CD4-positive, alpha-beta T cell (primary cell): Measurements from ENCODE around the gene KLK11. TPM values are rescaled to one million over a fixed set of nuclear protein-coding genes. Genes with fewer than 3 reads are reported as not detected.
"Not testable (repeated sequence)": the region's sequence is repeated elsewhere in the genome, so short reads cannot be mapped to it uniquely, and the experiment has no call there.

ENCODE experiments used
- ATAC-seq: fragments of 200-7000 bp; cut with Tn5 transposase; one replicate; pipeline ENCODE4 v1.10.0; 2022; ENCODE audit warnings: mild to moderate bottlenecking; ENCODE audit not compliant: poor library complexity
- CTCF ChIA-PET: fragments of 350-600 bp; sonication (Branson Sonifier 250); formaldehyde crosslinking; loops from one replicate; lab custom pipeline; 2021; ENCODE audit warnings: antibody characterized with exemption, inconsistent platforms; lab: Charles Lee
- POLR2A ChIA-PET: fragments of 350-600 bp; sonication (Branson Sonifier 250); formaldehyde crosslinking; loops from one replicate; lab custom pipeline; 2021; ENCODE audit warnings: antibody characterized with exemption, inconsistent platforms; lab: Charles Lee
- DNase-seq, 14 experiments: peaks; one replicate each; pipeline ENCODE4 v3.0.0-alpha.2; 2013 to 2020; ENCODE audit warnings: mixed read lengths in 2 of 14
- H3K27ac ChIP-seq, 2 donors: one replicate each; pipeline versions ENCODE4 v1.5.1 to v1.7.0; 2013; ENCODE audit warnings: low read length in 2 of 2, low read depth in 1 of 2, mild to moderate bottlenecking in 1 of 2
- H3K27me3 ChIP-seq, 2 experiments: 1 replicate in 1 of 2; 2 replicates in 1 of 2; pipeline versions ENCODE4 v1.6.1 to v1.7.0; 2013; ENCODE audit warnings: low read length in 2 of 2, control low read depth in 1 of 2, mild to moderate bottlenecking in 1 of 2, moderate library complexity in 1 of 2; ENCODE audit not compliant: insufficient read depth in 2 of 2, control insufficient read depth in 1 of 2
- H3K36me3 ChIP-seq: one replicate; pipeline ENCODE4 v1.6.1; 2013; ENCODE audit warnings: low read length, control low read depth; ENCODE audit not compliant: insufficient read depth
- H3K4me1 ChIP-seq: one replicate; pipeline ENCODE4 v1.6.1; 2013; ENCODE audit warnings: low read length, control low read depth; ENCODE audit not compliant: insufficient read depth
- H3K4me3 ChIP-seq: one replicate; pipeline ENCODE4 v1.5.1; 2013; ENCODE audit warnings: mild to moderate bottlenecking, low read length, moderate library complexity
- H3K9me3 ChIP-seq, 2 experiments: 1 replicate in 1 of 2; 2 replicates in 1 of 2; pipeline versions ENCODE4 v1.6.1 to v1.7.0; 2013; ENCODE audit warnings: low read length in 2 of 2, mild to moderate bottlenecking in 2 of 2, control low read depth in 1 of 2, moderate library complexity in 1 of 2; ENCODE audit not compliant: control insufficient read depth in 1 of 2, insufficient read depth in 1 of 2
- H3K27ac Mint-ChIP-seq: one replicate; pipeline ENCODE4 v1.8.0; 2020; ENCODE audit warnings: mixed read lengths
- H3K27me3 Mint-ChIP-seq: one replicate; pipeline ENCODE4 v1.8.0; 2021; ENCODE audit warnings: mixed read lengths
- H3K36me3 Mint-ChIP-seq: one replicate; pipeline ENCODE4 v1.8.0; 2021; ENCODE audit warnings: low read depth, mixed read lengths
- H3K4me1 Mint-ChIP-seq: one replicate; pipeline ENCODE4 v1.8.0; 2021; ENCODE audit warnings: low read depth, mixed read lengths
- H3K4me3 Mint-ChIP-seq: one replicate; pipeline ENCODE4 v1.8.0; 2020; ENCODE audit warnings: mild to moderate bottlenecking, mixed read lengths
- H3K9me3 Mint-ChIP-seq: one replicate; pipeline ENCODE4 v1.8.0; 2020; ENCODE audit warnings: mixed read lengths
- intact Hi-C, 2 experiments: fragments of 100-400 bp; cut with DNase I in 1 of 2; cut with micrococcal nuclease in 1 of 2; formaldehyde crosslinking; loops; one replicate each; pipeline versions ENCODE4 v1.15.1 to v1.9.0; 2023 to 2025; cut with DNase I, micrococcal nuclease
- total RNA-seq, 174 experiments: library from RNA in 2 of 174; stranded (reverse) in 2 of 174; gene quantifications; one replicate each; pipeline ENCODE4 v1.2.3 and lab custom pipeline; 2021 to 2026
- TF ChIP-seq, protein P1 (sequence below): fragments of 200-600 bp; IDR thresholded peaks from one replicate; pipeline ENCODE4 v1.8.0; 2022; ENCODE audit warnings: antibody characterized with exemption, mild to moderate bottlenecking

KLK11 gene
- total RNA-seq, 2 experiments from 2014 or later = not detected

- no peak for DNase-seq
- Histone ChIP-seq H3K27ac (no peak overlapping the region), H3K27me3 (peaks cover 25 to 27% of the 10 kb centered on the region in 2 experiments), H3K9me3 (peaks cover 0 to 22% of the 10 kb centered on the region in 2 experiments), H3K4me3 (no peak overlapping the region), H3K36me3 (no peaks in the 10 kb centered on the region), H3K4me1 (no peaks in the 10 kb centered on the region)
- Mint-ChIP-seq H3K36me3 (no peaks in the 10 kb centered on the region), H3K9me3 (no peaks in the 10 kb centered on the region), H3K27me3 (peaks cover 45% of the 10 kb centered on the region), H3K27ac (no peak overlapping the region), H3K4me1 (no peaks in the 10 kb centered on the region), H3K4me3 (no peak overlapping the region)
- no peak for ATAC-seq
- POLR2A ChIA-PET = no interaction called here
- CTCF ChIA-PET = no interaction called here
- intact Hi-C loops = no loop called here
- TF ChIP-seq, protein P1, sequence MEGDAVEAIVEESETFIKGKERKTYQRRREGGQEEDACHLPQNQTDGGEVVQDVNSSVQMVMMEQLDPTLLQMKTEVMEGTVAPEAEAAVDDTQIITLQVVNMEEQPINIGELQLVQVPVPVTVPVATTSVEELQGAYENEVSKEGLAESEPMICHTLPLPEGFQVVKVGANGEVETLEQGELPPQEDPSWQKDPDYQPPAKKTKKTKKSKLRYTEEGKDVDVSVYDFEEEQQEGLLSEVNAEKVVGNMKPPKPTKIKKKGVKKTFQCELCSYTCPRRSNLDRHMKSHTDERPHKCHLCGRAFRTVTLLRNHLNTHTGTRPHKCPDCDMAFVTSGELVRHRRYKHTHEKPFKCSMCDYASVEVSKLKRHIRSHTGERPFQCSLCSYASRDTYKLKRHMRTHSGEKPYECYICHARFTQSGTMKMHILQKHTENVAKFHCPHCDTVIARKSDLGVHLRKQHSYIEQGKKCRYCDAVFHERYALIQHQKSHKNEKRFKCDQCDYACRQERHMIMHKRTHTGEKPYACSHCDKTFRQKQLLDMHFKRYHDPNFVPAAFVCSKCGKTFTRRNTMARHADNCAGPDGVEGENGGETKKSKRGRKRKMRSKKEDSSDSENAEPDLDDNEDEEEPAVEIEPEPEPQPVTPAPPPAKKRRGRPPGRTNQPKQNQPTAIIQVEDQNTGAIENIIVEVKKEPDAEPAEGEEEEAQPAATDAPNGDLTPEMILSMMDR = no peak
These were observed 28.4 kb downstream of the KLK11 start for GRCh38 chr19:50998061-50998460.

GRCh38 chr19:50994129-50994528 is 32.3 kb downstream of the KLK11 start:
- ChIA-PET POLR2A (no interaction called here), CTCF (no interaction called here)
- Mint-ChIP-seq H3K27ac (no peak overlapping the region), H3K27me3 (peaks cover 38% of the 10 kb centered on the region), H3K4me1 (no peaks in the 10 kb centered on the region), H3K36me3 (no peaks in the 10 kb centered on the region), H3K4me3 (no peak overlapping the region), H3K9me3 (no peaks in the 10 kb centered on the region)
- no peaks in the 10 kb centered on the region for H3K9me3 ChIP-seq
- no peaks in the 10 kb centered on the region for H3K4me1 ChIP-seq
- peaks cover 4 to 7% of the 10 kb centered on the region in 2 experiments for H3K27me3 ChIP-seq
- intact Hi-C loops = no loop called here
- ATAC-seq (no peak), DNase-seq (no peak)
- no peak overlapping the region for H3K27ac ChIP-seq
- TF ChIP-seq, protein P1 = no peak
- no peak overlapping the region for H3K4me3 ChIP-seq
- H3K36me3 ChIP-seq = no peaks in the 10 kb centered on the region

- DNase-seq (no peak), ATAC-seq (no peak)
- Mint-ChIP-seq H3K27ac (no peak overlapping the region), H3K36me3 (no peaks in the 10 kb centered on the region), H3K27me3 (peaks cover 40% of the 10 kb centered on the region), H3K4me3 (no peak overlapping the region), H3K4me1 (no peaks in the 10 kb centered on the region), H3K9me3 (no peaks in the 10 kb centered on the region)
- ChIA-PET CTCF (no interaction called here), POLR2A (no interaction called here)
- Histone ChIP-seq H3K4me3 (no peak overlapping the region), H3K27ac (no peak overlapping the region), H3K4me1 (no peaks in the 10 kb centered on the region), H3K27me3 (peaks cover 0 to 4% of the 10 kb centered on the region in 2 experiments), H3K9me3 (no peaks in the 10 kb centered on the region), H3K36me3 (no peaks in the 10 kb centered on the region)
- intact Hi-C loops = no loop called here
- TF ChIP-seq, protein P1 = no peak
These were observed 33.8 kb downstream of the KLK11 start for GRCh38 chr19:50992666-50993035.

- H3K4me3 ChIP-seq, H3K4me1 Mint-ChIP-seq, H3K4me3 Mint-ChIP-seq, H3K9me3 ChIP-seq, intact Hi-C loops, H3K27ac Mint-ChIP-seq, H3K36me3 ChIP-seq, H3K9me3 Mint-ChIP-seq, H3K4me1 ChIP-seq, H3K36me3 Mint-ChIP-seq, ATAC-seq, CTCF ChIA-PET, H3K27ac ChIP-seq, DNase-seq: not testable (repeated sequence)
- POLR2A ChIA-PET = interaction anchor here (0.6 kb wide), 1 partner anchor 633 kb away, joined by 4 read pairs; no protein-coding TSS in a partner anchor
- peaks cover 3 to 31% of the 10 kb centered on the region in 2 experiments for H3K27me3 ChIP-seq
- peaks cover 64% of the 10 kb centered on the region for H3K27me3 Mint-ChIP-seq
These were observed 42.0 kb downstream of the KLK11 start for GRCh38 chr19:50984416-50984815.
